Heart right ventricle (tissue), 16 donors: Measurements from ENCODE around the gene KCNK13. TPM values are rescaled to one million over a fixed set of nuclear protein-coding genes. Genes with fewer than 3 reads are reported as not detected.
"Not testable (repeated sequence)": the region's sequence is repeated elsewhere in the genome, so short reads cannot be mapped to it uniquely, and the experiment has no call there.

Experiments used
- ATAC-seq, 8 donors: fragments of 200-7000 bp; cut with Tn5 transposase; one replicate each; pipeline ENCODE4 v1.9.1; 2020; ENCODE audit warnings: mild to moderate bottlenecking in 8 of 8, moderate library complexity in 8 of 8, moderate number of reproducible peaks in 1 of 8
- DNase-seq, 2 donors: peaks; one replicate each; pipeline ENCODE4 v3.0.0-alpha.2; 2020
- H3K27ac ChIP-seq, 10 donors: fragments of 200-600 bp; sonication (generic) in 2 of 10; one replicate each; pipeline versions ENCODE4 v1.5.0 to v1.8.0; 2020 to 2022; ENCODE audit warnings: mild to moderate bottlenecking in 3 of 10
- H3K27me3 ChIP-seq, 7 donors: fragments of 200-600 bp; one replicate each; pipeline ENCODE4 v1.8.0; 2021 to 2022; ENCODE audit warnings: mild to moderate bottlenecking in 2 of 7
- H3K36me3 ChIP-seq, 9 donors: fragments of 200-600 bp; sonication (generic) in 1 of 9; one replicate each; pipeline versions ENCODE4 v1.5.0 to v1.8.0; 2020 to 2022; ENCODE audit warnings: mild to moderate bottlenecking in 2 of 9
- H3K4me1 ChIP-seq, 9 donors: fragments of 200-600 bp; sonication (generic) in 1 of 9; one replicate each; pipeline versions ENCODE4 v1.5.0 to v1.8.0; 2020 to 2022; ENCODE audit warnings: mild to moderate bottlenecking in 4 of 9
- H3K4me3 ChIP-seq, 10 donors: fragments of 200-600 bp; sonication (generic) in 2 of 10; one replicate each; pipeline versions ENCODE4 v1.5.0 to v1.8.0; 2020 to 2022; ENCODE audit warnings: mild to moderate bottlenecking in 7 of 10, moderate library complexity in 2 of 10
- H3K9me3 ChIP-seq, 11 donors: fragments of 200-600 bp in 10 of 11; sonication (generic) in 2 of 11; one replicate each; pipeline versions ENCODE4 v1.5.0 to v1.8.0; 2013 to 2022; ENCODE audit warnings: mild to moderate bottlenecking in 2 of 11, control low read depth in 1 of 11, moderate library complexity in 1 of 11
- WGBS, 2 donors: extraction: QIAGEN DNeasy Blood & Tissue Kit; methylation state at CpG; one replicate each; pipeline ENCODE4 v1.1.7; 2013; ENCODE audit warnings: inconsistent platforms in 1 of 2; 5-methylcytosine and 5-hydroxymethylcytosine counted together
- intact Hi-C, 10 donors: fragments of 100-400 bp; cut with DNase I; formaldehyde crosslinking; loops; one replicate each; pipeline versions ENCODE4 v1.11.1 to v1.14.2; 2022
- polyA plus RNA-seq, 2 donors: library from polyadenylated mRNA; stranded (reverse); fragments of 200-250 nt; gene quantifications; one replicate each; pipeline ENCODE4 v1.2.3, GENCODE V29; 2013
- total RNA-seq, 10 donors: library from RNA; stranded (reverse); fragmentation: NEBNext Ultra II Directional in 3 of 10; extraction: Animal tissue kit (Norgen Biotek cat#: 25700) in 3 of 10; gene quantifications; one replicate each; pipeline versions ENCODE4 v1.2.1 to v1.2.4, GENCODE V29; 2021 to 2023
- TF ChIP-seq, protein P1 (sequence below), 9 donors: fragments of 200-600 bp; sonication (generic) in 2 of 9; IDR thresholded peaks; one replicate each; pipeline versions ENCODE4 v1.5.0 to v1.8.0; 2021 to 2022; ENCODE audit warnings: antibody characterized with exemption in 9 of 9, mild to moderate bottlenecking in 5 of 9, moderate library complexity in 1 of 9
- donor health status: Arrhythmogenic right ventricular cardiomyopathy.
- donor health status: ischemic (EF 13 %, LVEDD 7.1; RV severe dilation, severe dysfunction).
- donor health status: healthy with polysubstance abuse.
- donor health status: DM: no; HTN: yes; CAD: no.
- donor health status: DM: no; HTN: no; CAD: no.
- donor health status: ischemic (EF 25% LVEDD 6.9; RV normal size, moderate dysfunction).
- donor health status: ischemic (EF 25% LVEDD 5.7; RV mildly dilated, moderate dysfunction).
- donor health status: healthy.
- donor health status: DM: yes; HTN: yes; CAD: no.
- donor health status: Ischemic cardiomyopathy.
- donor health status: ischemic (EF 35%, LVEDD 5.7; RV mildly dilated, moderate dysfunction).
- donor health status: nonischemic (EF 11% LVEDD 7.7; RV severe dilation, severe dysfunction).
- donor health status: DM: yes; HTN: yes; CAD: no.
- donor health status: PGD.
- donor health status: ischemic (EF 29% LVEDD 5.4; RV normal size, mild dysfunction).
- donor health status: nonischemic (EF 23%, LVEDD 6.1; RV moderate dilation, normal function).

The KCNK13 gene
- total and polyA plus RNA-seq, 12 donors: 0.15 to 9.6 (median 1.0) TPM

DNA sequence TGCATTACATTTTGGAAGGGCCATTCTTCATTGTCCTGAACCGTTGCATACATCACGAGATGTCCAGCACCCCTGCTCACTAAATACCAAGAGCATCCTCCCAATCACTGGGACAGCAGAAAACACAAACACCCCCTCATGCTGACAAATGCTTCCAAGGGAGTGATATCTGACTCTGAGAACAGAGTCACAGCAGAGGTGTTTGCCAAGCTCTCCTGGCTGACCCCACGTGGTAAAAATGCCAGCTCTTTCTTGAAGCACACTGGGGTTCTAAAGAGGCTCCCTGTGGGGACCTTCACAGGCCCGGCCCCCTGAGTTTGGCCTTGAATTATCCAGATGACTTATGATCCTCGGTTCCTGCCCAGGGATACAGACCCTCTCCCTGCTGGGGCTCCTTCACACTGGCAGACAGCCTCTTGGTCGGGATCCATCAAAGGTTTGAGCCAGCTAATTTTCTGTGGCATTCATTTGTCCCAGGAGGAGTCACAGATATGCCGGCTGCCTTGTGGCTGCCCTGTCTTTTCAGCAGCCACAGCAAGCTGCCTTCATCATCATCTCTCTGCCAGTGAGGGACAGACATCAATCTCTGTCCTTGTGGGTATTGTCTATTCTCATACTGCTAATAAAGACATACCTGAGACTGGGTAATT is 151.4 kb downstream of the KCNK13 start:
- peak overlapping the region in 2 of 10 donors; percentile 30 to 58 for H3K27ac ChIP-seq
- peaks cover 0 to 10% (median 0%) of the 10 kb centered on the region in 7 donors for H3K27me3 ChIP-seq
- peaks cover 0 to 6% (median 0%) of the 10 kb centered on the region in 9 donors for H3K4me1 ChIP-seq
- ATAC-seq: peak in 5 of 8 donors; percentile 42 to 88 (median 80)
- WGBS, 2 donors: 54 to 55% methylated on average over 7 of the region's 7 CpGs
- H3K9me3 ChIP-seq: no peaks in the 10 kb centered on the region
- DNase-seq: no peak
- no peak overlapping the region for H3K4me3 ChIP-seq
- no peaks in the 10 kb centered on the region for H3K36me3 ChIP-seq
- intact Hi-C loops: no loop called here
- TF ChIP-seq, protein P1, sequence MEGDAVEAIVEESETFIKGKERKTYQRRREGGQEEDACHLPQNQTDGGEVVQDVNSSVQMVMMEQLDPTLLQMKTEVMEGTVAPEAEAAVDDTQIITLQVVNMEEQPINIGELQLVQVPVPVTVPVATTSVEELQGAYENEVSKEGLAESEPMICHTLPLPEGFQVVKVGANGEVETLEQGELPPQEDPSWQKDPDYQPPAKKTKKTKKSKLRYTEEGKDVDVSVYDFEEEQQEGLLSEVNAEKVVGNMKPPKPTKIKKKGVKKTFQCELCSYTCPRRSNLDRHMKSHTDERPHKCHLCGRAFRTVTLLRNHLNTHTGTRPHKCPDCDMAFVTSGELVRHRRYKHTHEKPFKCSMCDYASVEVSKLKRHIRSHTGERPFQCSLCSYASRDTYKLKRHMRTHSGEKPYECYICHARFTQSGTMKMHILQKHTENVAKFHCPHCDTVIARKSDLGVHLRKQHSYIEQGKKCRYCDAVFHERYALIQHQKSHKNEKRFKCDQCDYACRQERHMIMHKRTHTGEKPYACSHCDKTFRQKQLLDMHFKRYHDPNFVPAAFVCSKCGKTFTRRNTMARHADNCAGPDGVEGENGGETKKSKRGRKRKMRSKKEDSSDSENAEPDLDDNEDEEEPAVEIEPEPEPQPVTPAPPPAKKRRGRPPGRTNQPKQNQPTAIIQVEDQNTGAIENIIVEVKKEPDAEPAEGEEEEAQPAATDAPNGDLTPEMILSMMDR (IDR thresholded peaks at IDR 0.05): no peak

DNA sequence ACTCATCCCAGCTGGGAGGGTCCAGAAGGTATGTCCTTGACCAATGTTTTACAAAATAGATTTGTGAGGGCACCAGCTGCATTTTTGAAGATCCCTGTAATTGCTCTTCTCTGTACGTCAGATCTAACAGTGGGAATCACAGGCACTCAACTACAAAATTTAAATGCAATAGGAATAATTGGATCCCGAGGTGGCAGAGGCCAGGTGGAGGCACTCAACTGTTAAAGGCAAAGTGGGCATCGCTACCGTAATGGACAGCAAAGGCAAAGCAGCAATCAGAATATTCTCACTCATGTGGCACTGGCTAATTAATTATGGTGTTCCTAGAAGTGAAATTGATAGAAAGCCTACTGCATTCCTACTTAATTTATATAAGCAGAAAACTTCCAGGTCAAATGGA is 166.7 kb downstream of the KCNK13 start:
- TF ChIP-seq, protein P1 (IDR thresholded peaks at IDR 0.05): no peak
- DNase-seq (no peak), ATAC-seq (no peak)
- Histone ChIP-seq H3K4me1 (no peaks in the 10 kb centered on the region), H3K9me3 (peaks cover 0 to 21% (median under 1%) of the 10 kb centered on the region in 11 donors), H3K4me3 (no peak overlapping the region), H3K36me3 (no peaks in the 10 kb centered on the region), H3K27ac (no peak overlapping the region), H3K27me3 (no peaks in the 10 kb centered on the region)
- WGBS, 2 donors: 80 to 86% methylated on average over 4 of the region's 4 CpGs
- intact Hi-C loops: no loop called here

DNA sequence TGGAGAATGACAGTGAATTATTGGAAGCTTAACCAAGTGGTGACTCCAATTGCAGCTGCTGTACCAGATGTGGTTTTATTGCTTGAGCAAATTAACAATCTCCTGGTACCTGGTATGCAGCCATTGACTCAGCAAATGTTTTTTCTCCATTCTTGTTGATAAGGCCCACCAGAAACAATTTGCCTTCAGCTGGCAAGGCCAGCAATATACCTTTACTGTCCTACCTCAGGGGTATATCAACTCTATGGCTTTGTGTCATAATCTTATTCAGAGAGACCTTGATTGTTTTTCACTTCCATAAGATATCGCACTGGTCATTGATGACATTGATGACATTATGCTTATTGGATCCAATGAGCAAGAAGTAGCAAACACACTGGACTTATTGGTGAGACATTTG is 168.1 kb downstream of the KCNK13 start:
- H3K4me3 ChIP-seq, H3K27me3 ChIP-seq, DNase-seq, H3K4me1 ChIP-seq, H3K9me3 ChIP-seq, H3K36me3 ChIP-seq, H3K27ac ChIP-seq, ATAC-seq: not testable (repeated sequence)
- WGBS, 2 donors: 89 to 96% methylated on average over 1 of the region's 1 CpG
- intact Hi-C loops: loop anchor here in 3 of 10 donors (10.0 kb wide), 3 partner anchors 115 to 175 kb away; partner anchors contain the start of gene KCNK13 (in 1 of the 3)

Other genes with a start within 250 kb of the KCNK13 start
- 1 to 10 TPM; 2.4 to 6.7 (median 3.6) TPM for gene EFCAB11, start 107.3 kb upstream of the KCNK13 start, total RNA-seq
- 1 to 10 TPM in 1 of 2 donors, under 1 TPM in 1; 0.95 to 2.9 TPM for gene EFCAB11, start 107.3 kb upstream of the KCNK13 start, polyA plus RNA-seq
- gene TDP1, start 106.1 kb upstream of the KCNK13 start, total RNA-seq: 1 to 10 TPM; 1.4 to 7.1 (median 3.6) TPM
- 1 to 10 TPM in 1 of 2 donors, under 1 TPM in 1; 0.80 to 3.1 TPM for gene TDP1, start 106.1 kb upstream of the KCNK13 start, polyA plus RNA-seq
- 100 to 1,000 TPM; 107 to 149 (median 127) TPM for gene PSMC1, start 194.6 kb downstream of the KCNK13 start, total RNA-seq
- gene PSMC1, start 194.6 kb downstream of the KCNK13 start, polyA plus RNA-seq: 100 to 1,000 TPM; 195 to 226 TPM